ENCODE results near the gene BDH1. TPM values are rescaled to one million over a fixed set of nuclear protein-coding genes. Genes with fewer than 3 reads are reported as not detected.

The BDH1 gene
- total and polyA plus RNA-seq, 2 of the 8 experiments (the other 6 are each of a cell fraction or from before 2014, with no cell fraction given): 27.2 to 28.1 TPM

- TF ChIP-seq, protein P1, sequence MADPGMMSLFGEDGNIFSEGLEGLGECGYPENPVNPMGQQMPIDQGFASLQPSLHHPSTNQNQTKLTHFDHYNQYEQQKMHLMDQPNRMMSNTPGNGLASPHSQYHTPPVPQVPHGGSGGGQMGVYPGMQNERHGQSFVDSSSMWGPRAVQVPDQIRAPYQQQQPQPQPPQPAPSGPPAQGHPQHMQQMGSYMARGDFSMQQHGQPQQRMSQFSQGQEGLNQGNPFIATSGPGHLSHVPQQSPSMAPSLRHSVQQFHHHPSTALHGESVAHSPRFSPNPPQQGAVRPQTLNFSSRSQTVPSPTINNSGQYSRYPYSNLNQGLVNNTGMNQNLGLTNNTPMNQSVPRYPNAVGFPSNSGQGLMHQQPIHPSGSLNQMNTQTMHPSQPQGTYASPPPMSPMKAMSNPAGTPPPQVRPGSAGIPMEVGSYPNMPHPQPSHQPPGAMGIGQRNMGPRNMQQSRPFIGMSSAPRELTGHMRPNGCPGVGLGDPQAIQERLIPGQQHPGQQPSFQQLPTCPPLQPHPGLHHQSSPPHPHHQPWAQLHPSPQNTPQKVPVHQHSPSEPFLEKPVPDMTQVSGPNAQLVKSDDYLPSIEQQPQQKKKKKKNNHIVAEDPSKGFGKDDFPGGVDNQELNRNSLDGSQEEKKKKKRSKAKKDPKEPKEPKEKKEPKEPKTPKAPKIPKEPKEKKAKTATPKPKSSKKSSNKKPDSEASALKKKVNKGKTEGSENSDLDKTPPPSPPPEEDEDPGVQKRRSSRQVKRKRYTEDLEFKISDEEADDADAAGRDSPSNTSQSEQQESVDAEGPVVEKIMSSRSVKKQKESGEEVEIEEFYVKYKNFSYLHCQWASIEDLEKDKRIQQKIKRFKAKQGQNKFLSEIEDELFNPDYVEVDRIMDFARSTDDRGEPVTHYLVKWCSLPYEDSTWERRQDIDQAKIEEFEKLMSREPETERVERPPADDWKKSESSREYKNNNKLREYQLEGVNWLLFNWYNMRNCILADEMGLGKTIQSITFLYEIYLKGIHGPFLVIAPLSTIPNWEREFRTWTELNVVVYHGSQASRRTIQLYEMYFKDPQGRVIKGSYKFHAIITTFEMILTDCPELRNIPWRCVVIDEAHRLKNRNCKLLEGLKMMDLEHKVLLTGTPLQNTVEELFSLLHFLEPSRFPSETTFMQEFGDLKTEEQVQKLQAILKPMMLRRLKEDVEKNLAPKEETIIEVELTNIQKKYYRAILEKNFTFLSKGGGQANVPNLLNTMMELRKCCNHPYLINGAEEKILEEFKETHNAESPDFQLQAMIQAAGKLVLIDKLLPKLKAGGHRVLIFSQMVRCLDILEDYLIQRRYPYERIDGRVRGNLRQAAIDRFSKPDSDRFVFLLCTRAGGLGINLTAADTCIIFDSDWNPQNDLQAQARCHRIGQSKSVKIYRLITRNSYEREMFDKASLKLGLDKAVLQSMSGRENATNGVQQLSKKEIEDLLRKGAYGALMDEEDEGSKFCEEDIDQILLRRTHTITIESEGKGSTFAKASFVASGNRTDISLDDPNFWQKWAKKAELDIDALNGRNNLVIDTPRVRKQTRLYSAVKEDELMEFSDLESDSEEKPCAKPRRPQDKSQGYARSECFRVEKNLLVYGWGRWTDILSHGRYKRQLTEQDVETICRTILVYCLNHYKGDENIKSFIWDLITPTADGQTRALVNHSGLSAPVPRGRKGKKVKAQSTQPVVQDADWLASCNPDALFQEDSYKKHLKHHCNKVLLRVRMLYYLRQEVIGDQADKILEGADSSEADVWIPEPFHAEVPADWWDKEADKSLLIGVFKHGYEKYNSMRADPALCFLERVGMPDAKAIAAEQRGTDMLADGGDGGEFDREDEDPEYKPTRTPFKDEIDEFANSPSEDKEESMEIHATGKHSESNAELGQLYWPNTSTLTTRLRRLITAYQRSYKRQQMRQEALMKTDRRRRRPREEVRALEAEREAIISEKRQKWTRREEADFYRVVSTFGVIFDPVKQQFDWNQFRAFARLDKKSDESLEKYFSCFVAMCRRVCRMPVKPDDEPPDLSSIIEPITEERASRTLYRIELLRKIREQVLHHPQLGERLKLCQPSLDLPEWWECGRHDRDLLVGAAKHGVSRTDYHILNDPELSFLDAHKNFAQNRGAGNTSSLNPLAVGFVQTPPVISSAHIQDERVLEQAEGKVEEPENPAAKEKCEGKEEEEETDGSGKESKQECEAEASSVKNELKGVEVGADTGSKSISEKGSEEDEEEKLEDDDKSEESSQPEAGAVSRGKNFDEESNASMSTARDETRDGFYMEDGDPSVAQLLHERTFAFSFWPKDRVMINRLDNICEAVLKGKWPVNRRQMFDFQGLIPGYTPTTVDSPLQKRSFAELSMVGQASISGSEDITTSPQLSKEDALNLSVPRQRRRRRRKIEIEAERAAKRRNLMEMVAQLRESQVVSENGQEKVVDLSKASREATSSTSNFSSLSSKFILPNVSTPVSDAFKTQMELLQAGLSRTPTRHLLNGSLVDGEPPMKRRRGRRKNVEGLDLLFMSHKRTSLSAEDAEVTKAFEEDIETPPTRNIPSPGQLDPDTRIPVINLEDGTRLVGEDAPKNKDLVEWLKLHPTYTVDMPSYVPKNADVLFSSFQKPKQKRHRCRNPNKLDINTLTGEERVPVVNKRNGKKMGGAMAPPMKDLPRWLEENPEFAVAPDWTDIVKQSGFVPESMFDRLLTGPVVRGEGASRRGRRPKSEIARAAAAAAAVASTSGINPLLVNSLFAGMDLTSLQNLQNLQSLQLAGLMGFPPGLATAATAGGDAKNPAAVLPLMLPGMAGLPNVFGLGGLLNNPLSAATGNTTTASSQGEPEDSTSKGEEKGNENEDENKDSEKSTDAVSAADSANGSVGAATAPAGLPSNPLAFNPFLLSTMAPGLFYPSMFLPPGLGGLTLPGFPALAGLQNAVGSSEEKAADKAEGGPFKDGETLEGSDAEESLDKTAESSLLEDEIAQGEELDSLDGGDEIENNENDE (IDR thresholded peaks at IDR 0.05; ENCODE audit: insufficient replicate concordance, low read length): no peak
- TF ChIP-seq, protein P2, sequence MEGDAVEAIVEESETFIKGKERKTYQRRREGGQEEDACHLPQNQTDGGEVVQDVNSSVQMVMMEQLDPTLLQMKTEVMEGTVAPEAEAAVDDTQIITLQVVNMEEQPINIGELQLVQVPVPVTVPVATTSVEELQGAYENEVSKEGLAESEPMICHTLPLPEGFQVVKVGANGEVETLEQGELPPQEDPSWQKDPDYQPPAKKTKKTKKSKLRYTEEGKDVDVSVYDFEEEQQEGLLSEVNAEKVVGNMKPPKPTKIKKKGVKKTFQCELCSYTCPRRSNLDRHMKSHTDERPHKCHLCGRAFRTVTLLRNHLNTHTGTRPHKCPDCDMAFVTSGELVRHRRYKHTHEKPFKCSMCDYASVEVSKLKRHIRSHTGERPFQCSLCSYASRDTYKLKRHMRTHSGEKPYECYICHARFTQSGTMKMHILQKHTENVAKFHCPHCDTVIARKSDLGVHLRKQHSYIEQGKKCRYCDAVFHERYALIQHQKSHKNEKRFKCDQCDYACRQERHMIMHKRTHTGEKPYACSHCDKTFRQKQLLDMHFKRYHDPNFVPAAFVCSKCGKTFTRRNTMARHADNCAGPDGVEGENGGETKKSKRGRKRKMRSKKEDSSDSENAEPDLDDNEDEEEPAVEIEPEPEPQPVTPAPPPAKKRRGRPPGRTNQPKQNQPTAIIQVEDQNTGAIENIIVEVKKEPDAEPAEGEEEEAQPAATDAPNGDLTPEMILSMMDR (IDR thresholded peaks at IDR 0.05; ENCODE audit: control extremely low read depth in 1 of 3, insufficient read depth in 1 of 3, low read depth in 1 of 3, low read length in 3 of 3): no peak
- TF ChIP-seq, protein P3, sequence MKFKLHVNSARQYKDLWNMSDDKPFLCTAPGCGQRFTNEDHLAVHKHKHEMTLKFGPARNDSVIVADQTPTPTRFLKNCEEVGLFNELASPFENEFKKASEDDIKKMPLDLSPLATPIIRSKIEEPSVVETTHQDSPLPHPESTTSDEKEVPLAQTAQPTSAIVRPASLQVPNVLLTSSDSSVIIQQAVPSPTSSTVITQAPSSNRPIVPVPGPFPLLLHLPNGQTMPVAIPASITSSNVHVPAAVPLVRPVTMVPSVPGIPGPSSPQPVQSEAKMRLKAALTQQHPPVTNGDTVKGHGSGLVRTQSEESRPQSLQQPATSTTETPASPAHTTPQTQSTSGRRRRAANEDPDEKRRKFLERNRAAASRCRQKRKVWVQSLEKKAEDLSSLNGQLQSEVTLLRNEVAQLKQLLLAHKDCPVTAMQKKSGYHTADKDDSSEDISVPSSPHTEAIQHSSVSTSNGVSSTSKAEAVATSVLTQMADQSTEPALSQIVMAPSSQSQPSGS (IDR thresholded peaks at IDR 0.05; ENCODE audit: low read length): no peak
Measured at GRCh38 chr3:197552198-197552597, 3.6 kb downstream of the BDH1 start (continued).
